ENCODE results near the gene FAM117A. TPM values are rescaled to one million over a fixed set of nuclear protein-coding genes. Genes with fewer than 3 reads are reported as not detected.
"Not testable (repeated sequence)": the region's sequence is repeated elsewhere in the genome, so short reads cannot be mapped to it uniquely, and the experiment has no call there.

Gene FAM117A
- total and polyA plus RNA-seq, 12 donors = 4.6 to 16.3 (median 10.3) TPM

DNA sequence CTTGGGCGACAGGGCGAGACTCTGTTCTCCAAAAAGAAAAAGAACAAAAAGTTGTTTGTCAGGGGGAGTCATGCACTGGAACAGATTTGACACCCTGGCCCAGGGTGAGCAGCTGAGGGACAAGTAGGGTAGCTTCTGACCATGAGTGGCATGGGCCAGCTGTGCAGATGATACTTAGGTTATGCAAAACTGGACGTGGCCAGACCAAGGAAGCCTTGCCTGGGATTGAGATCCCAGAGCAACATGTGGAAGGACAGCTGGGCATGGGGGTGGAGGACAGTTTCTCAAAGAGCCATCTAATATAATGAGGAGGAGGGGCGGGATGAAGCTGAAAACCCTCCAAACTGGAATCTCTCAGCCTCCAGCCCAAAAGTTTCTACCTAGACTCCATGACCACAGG is 36.6 kb downstream of the FAM117A start:
- Histone ChIP-seq H3K4me1 (replicated peaks in 1 of 2) (peaks cover 10 to 28% of the 10 kb centered on the region in 2 donors), H3K4me3 (no peak overlapping the region), H3K36me3 (replicated peaks in 1 of 2) (no peaks in the 10 kb centered on the region), H3K27me3 (no peaks in the 10 kb centered on the region), H3K9me3 (replicated peaks in 1 of 3) (no peaks in the 10 kb centered on the region), H3K27ac (no peak overlapping the region)
- DNase-seq = no peak
- WGBS, 4 donors = 87 to 93% (median 90%) methylated on average over 4 of the region's 4 CpGs
- TF ChIP-seq POLR2A (IDR thresholded peaks at IDR 0.05) = no peak
- TF ChIP-seq, protein P1, sequence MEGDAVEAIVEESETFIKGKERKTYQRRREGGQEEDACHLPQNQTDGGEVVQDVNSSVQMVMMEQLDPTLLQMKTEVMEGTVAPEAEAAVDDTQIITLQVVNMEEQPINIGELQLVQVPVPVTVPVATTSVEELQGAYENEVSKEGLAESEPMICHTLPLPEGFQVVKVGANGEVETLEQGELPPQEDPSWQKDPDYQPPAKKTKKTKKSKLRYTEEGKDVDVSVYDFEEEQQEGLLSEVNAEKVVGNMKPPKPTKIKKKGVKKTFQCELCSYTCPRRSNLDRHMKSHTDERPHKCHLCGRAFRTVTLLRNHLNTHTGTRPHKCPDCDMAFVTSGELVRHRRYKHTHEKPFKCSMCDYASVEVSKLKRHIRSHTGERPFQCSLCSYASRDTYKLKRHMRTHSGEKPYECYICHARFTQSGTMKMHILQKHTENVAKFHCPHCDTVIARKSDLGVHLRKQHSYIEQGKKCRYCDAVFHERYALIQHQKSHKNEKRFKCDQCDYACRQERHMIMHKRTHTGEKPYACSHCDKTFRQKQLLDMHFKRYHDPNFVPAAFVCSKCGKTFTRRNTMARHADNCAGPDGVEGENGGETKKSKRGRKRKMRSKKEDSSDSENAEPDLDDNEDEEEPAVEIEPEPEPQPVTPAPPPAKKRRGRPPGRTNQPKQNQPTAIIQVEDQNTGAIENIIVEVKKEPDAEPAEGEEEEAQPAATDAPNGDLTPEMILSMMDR (IDR thresholded peaks at IDR 0.05) = no peak
- intact Hi-C loops (cut with DNase I) = no loop called here

DNA sequence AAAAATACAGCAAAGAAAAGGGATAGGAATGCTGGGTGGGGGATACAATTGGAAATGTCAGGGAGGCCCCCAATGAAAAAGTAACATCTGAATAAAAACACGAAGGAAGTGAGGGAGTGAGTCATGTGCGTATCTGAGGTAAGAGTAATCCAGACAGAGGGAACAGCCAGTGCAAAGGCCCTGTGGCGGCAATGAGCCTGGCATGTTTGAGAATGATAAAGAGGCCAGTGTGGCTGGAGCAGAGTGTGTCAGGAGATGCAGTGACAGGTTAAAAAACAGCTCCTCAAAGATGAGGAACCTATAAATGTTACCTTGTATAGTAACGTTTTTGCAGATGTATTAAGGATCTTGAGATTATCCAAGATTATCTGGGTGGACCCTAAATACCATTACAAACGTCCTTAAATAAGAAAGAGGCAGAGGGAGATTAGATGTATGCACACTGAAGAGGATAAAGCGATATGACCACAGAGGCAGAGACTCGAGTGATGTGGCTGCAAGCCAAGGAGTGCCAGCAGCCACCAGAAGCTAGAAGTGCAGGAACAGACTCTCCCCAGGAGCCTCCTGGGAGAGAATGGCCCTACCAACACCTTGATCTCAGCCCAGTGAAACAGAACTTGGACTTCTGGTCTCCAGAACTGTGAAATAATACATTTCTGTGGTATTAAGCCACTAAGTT is 38.3 kb downstream of the FAM117A start:
- H3K27me3 ChIP-seq = no peaks in the 10 kb centered on the region
- no peak overlapping the region for H3K4me3 ChIP-seq
- no peak overlapping the region for H3K27ac ChIP-seq
- TF ChIP-seq POLR2A (IDR thresholded peaks at IDR 0.05) = no peak
- TF ChIP-seq, protein P1 (IDR thresholded peaks at IDR 0.05) = no peak
- 89 to 92% (median 90%) methylated on average over 7 of the region's 7 CpGs for WGBS, 4 donors
- intact Hi-C loops (cut with DNase I) = no loop called here
- no peaks in the 10 kb centered on the region for H3K9me3 ChIP-seq (replicated peaks in 1 of 3)
- DNase-seq = no peak
- H3K4me1 ChIP-seq (replicated peaks in 1 of 2) = peaks cover 7 to 17% of the 10 kb centered on the region in 2 donors
- no peaks in the 10 kb centered on the region for H3K36me3 ChIP-seq (replicated peaks in 1 of 2)

DNA sequence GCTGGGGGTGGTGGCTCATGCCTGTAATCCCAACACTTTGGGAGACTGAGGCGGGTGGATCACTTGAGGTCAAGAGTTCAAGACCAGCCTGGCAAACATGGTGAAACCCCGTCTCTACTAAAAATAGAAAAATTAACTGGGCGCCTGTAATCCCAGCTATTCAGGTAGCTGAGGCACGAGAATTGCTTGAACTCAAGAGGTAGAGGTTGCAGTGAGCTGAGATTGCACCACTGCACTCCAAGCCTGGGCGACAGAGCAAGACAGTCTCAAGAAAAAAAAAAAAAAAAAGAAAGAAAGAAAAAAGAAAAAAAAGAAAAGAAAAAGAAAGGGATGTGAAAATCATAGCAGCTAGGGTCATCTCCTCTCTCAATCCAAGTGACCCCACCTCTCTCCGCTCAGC is 39.4 kb downstream of the FAM117A start:
- DNase-seq; H3K4me1 ChIP-seq (replicated peaks in 1 of 2); H3K4me3 ChIP-seq; intact Hi-C loops (cut with DNase I); H3K9me3 ChIP-seq (replicated peaks in 1 of 3); H3K27me3 ChIP-seq; H3K27ac ChIP-seq; H3K36me3 ChIP-seq (replicated peaks in 1 of 2): not testable (repeated sequence)
- WGBS, 4 donors = 87 to 93% (median 92%) methylated on average over 6 of the region's 6 CpGs

DNA sequence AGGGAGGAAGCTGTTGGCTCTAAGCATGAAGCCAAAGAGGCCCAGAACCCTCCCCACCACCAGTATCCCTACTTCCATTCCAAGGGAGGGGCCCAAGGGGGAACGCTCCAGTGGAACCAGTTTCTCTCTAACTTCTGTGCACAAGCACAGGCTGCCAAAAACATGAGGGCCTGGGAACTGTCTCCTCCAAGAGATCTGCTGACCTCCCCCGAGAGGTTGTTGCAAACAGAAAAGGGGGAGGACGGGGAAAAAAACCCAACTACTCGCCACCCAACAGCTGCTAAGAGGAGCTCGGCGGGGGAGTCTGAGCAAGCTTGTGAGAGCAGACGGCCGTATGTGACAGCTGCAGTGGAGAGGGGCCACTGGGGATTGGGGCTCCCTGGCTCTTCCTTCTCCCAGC is 40.5 kb downstream of the FAM117A start:
- 57 to 78% (median 67%) methylated on average over 8 of the region's 8 CpGs for WGBS, 4 donors
- Histone ChIP-seq H3K27me3 (no peaks in the 10 kb centered on the region), H3K9me3 (replicated peaks in 1 of 3) (no peaks in the 10 kb centered on the region), H3K4me1 (replicated peaks in 1 of 2) (peaks cover 0 to 1% of the 10 kb centered on the region in 2 donors), H3K4me3 (no peak overlapping the region), H3K27ac (peak overlapping the region in 2 of 5 donors; percentile 12 to 55), H3K36me3 (replicated peaks in 1 of 2) (peaks cover 0 to 16% of the 10 kb centered on the region in 2 donors)
- no peak for TF ChIP-seq POLR2A (IDR thresholded peaks at IDR 0.05)
- TF ChIP-seq, protein P1 (IDR thresholded peaks at IDR 0.05) = no peak
- intact Hi-C loops (cut with DNase I) = no loop called here
- peak in 3 of 7 donors; percentile 16 to 35 (median 33) for DNase-seq

DNA sequence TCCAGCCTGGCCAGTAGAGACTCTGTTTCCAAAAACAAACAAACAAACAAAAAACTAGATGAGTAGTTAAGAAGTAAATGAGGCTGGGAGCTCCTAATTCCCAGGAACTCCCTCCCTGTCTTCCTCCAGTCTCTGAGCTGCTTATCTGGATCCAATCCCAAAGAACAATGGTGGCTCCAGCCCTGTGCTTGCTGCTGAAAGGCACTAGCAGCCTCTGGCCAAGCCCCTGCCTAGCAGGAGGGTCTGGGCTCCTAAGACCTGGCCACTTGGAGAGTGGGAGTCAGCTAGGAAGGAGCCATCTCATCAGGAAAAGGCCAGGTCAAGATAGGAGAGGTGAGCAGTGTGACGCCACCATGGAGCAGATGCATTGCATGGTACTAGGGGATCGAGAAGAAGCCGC is 41.9 kb downstream of the FAM117A start:
- no peak overlapping the region for H3K27ac ChIP-seq
- WGBS, 4 donors = 96 to 100% (median 98%) methylated on average over 3 of the region's 3 CpGs

More for the DNA sequence above, 41.9 kb downstream of the FAM117A start:
- Histone ChIP-seq H3K9me3 (replicated peaks in 1 of 3) (no peaks in the 10 kb centered on the region), H3K27me3 (no peaks in the 10 kb centered on the region), H3K36me3 (replicated peaks in 1 of 2) (peaks cover 0 to 22% of the 10 kb centered on the region in 2 donors), H3K4me3 (no peak overlapping the region), H3K4me1 (replicated peaks in 1 of 2) (no peaks in the 10 kb centered on the region)
- TF ChIP-seq, protein P1 (IDR thresholded peaks at IDR 0.05) = no peak
- TF ChIP-seq POLR2A (IDR thresholded peaks at IDR 0.05) = no peak
- no peak for DNase-seq
- intact Hi-C loops (cut with DNase I) = no loop called here

All from adrenal gland (tissue), 12 donors.